ENCODE results near the gene JAML.

The JAML gene

GRCh38 chr11:118155776-118156530 is 68.9 kb downstream of the JAML start:
- TF ChIP-seq CTCF (IDR thresholded peaks at IDR 0.05; ENCODE audit: control extremely low read depth, extremely low read depth, low read depth, missing control alignments): no peak
- CTCF ChIA-PET: interaction anchor here (1.1 to 7.4 kb wide), 5 partner anchors 11 to 730 kb away, joined by 3 to 73 read pairs (median 3); no protein-coding TSS in a partner anchor
- POLR2A ChIA-PET: no interaction called here
- DNase-seq (ENCODE audit: extremely low spot score): no peak

- TF ChIP-seq CTCF (IDR thresholded peaks at IDR 0.05; ENCODE audit: control extremely low read depth, extremely low read depth, low read depth, missing control alignments): no peak
- CTCF ChIA-PET: interaction anchor here (1.1 to 7.4 kb wide), 3 partner anchors 10 to 23 kb away, joined by 3 to 73 read pairs (median 25); no protein-coding TSS in a partner anchor
These were observed 70.2 kb downstream of the JAML start for GRCh38 chr11:118154641-118155040.

GRCh38 chr11:118153976-118154375 is 70.8 kb downstream of the JAML start:
- TF ChIP-seq CTCF (IDR thresholded peaks at IDR 0.05; ENCODE audit: control extremely low read depth, extremely low read depth, low read depth, missing control alignments): no peak
- ChIA-PET POLR2A (no interaction called here), CTCF (interaction anchor here (7.4 kb wide), 1 partner anchor 17 kb away, joined by 73 read pairs; no protein-coding TSS in a partner anchor)
- no peak for DNase-seq (ENCODE audit: extremely low spot score)

More at GRCh38 chr11:118154641-118155040, 70.2 kb downstream of the JAML start:
- POLR2A ChIA-PET: no interaction called here
- DNase-seq (ENCODE audit: extremely low spot score): no peak

GRCh38 chr11:118153516-118153915 is 71.3 kb downstream of the JAML start:
- DNase-seq (ENCODE audit: extremely low spot score): no peak
- POLR2A ChIA-PET: no interaction called here
- TF ChIP-seq CTCF (IDR thresholded peaks at IDR 0.05; ENCODE audit: control extremely low read depth, extremely low read depth, low read depth, missing control alignments): no peak
- CTCF ChIA-PET: interaction anchor here (1.3 kb wide), 1 partner anchor 19 kb away, joined by 3 read pairs; no protein-coding TSS in a partner anchor

GRCh38 chr11:118152552-118153471 is 72.0 kb downstream of the JAML start, which contains the start of gene SCN4B:
SCN4B (minus strand) TSS chr11:118152823; CDS start chr11:118152673, 150 bp downstream.
- CTCF ChIA-PET: interaction anchor here (1.2 to 1.3 kb wide), 2 partner anchors 19 to 139 kb away, joined by 3 read pairs; no protein-coding TSS in a partner anchor
- POLR2A ChIA-PET: no interaction called here
- TF ChIP-seq CTCF (IDR thresholded peaks at IDR 0.05; ENCODE audit: control extremely low read depth, extremely low read depth, low read depth, missing control alignments): no peak
- peak; percentile 38 for DNase-seq (ENCODE audit: extremely low spot score)

GRCh38 chr11:118152020-118152551 is 72.7 kb downstream of the JAML start:
- no peak for TF ChIP-seq CTCF (IDR thresholded peaks at IDR 0.05; ENCODE audit: control extremely low read depth, extremely low read depth, low read depth, missing control alignments)
- CTCF ChIA-PET: interaction anchor here (1.2 kb wide), 1 partner anchor 139 kb away, joined by 3 read pairs; no protein-coding TSS in a partner anchor
- POLR2A ChIA-PET: no interaction called here
- no peak for DNase-seq (ENCODE audit: extremely low spot score)

All from GM10248 (cell line).